Adrenal gland (tissue), 5 donors: Measurements from ENCODE around the gene PLCB1.

Experiments used
- POLR2A ChIP-seq, 2 donors: fragments of 450-650 bp; IDR thresholded peaks; one replicate each; pipeline ENCODE4 v1.6.1; 2017; ENCODE audit warnings: antibody characterized with exemption in 2 of 2, mild to moderate bottlenecking in 2 of 2, moderate library complexity in 1 of 2
- TF ChIP-seq, protein P1 (sequence below), 6 experiments: fragments of 450-650 bp in 4 of 6; fragments of 200-600 bp in 2 of 6; sonication (generic) in 1 of 6; IDR thresholded peaks; 1 replicate in 5 of 6; 2 replicates in 1 of 6; pipeline versions ENCODE4 v1.5.1 to v1.8.0; 2016 to 2021; ENCODE audit warnings: antibody characterized with exemption in 6 of 6, mild to moderate bottlenecking in 2 of 6, moderate library complexity in 1 of 6
- donor health status: DM: no; HTN: no; CAD: no.

- no peak for TF ChIP-seq POLR2A (IDR thresholded peaks at IDR 0.05)
- TF ChIP-seq, protein P1, sequence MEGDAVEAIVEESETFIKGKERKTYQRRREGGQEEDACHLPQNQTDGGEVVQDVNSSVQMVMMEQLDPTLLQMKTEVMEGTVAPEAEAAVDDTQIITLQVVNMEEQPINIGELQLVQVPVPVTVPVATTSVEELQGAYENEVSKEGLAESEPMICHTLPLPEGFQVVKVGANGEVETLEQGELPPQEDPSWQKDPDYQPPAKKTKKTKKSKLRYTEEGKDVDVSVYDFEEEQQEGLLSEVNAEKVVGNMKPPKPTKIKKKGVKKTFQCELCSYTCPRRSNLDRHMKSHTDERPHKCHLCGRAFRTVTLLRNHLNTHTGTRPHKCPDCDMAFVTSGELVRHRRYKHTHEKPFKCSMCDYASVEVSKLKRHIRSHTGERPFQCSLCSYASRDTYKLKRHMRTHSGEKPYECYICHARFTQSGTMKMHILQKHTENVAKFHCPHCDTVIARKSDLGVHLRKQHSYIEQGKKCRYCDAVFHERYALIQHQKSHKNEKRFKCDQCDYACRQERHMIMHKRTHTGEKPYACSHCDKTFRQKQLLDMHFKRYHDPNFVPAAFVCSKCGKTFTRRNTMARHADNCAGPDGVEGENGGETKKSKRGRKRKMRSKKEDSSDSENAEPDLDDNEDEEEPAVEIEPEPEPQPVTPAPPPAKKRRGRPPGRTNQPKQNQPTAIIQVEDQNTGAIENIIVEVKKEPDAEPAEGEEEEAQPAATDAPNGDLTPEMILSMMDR (IDR thresholded peaks at IDR 0.05) = no peak
Measured at GRCh38 chr20:8652396-8652795, 520.3 kb downstream of the PLCB1 start.
